SK-N-DZ (cell line): ENCODE measurements around the gene TOP1.
A peak's percentile ranks its signal among the peaks of the same experiment; 100 is the strongest.
"Not testable (repeated sequence)": the region's sequence is repeated elsewhere in the genome, so short reads cannot be mapped to it uniquely, and the experiment has no call there.

ENCODE experiments used
- DNase-seq: peaks from one replicate; pipeline ENCODE4 v3.0.0-alpha.2; 2015; ENCODE audit warnings: low spot score

Gene TOP1

GRCh38 chr20:41128317-41128716 is 99.7 kb downstream of the TOP1 start:
- DNase-seq: not testable (repeated sequence)

DNA sequence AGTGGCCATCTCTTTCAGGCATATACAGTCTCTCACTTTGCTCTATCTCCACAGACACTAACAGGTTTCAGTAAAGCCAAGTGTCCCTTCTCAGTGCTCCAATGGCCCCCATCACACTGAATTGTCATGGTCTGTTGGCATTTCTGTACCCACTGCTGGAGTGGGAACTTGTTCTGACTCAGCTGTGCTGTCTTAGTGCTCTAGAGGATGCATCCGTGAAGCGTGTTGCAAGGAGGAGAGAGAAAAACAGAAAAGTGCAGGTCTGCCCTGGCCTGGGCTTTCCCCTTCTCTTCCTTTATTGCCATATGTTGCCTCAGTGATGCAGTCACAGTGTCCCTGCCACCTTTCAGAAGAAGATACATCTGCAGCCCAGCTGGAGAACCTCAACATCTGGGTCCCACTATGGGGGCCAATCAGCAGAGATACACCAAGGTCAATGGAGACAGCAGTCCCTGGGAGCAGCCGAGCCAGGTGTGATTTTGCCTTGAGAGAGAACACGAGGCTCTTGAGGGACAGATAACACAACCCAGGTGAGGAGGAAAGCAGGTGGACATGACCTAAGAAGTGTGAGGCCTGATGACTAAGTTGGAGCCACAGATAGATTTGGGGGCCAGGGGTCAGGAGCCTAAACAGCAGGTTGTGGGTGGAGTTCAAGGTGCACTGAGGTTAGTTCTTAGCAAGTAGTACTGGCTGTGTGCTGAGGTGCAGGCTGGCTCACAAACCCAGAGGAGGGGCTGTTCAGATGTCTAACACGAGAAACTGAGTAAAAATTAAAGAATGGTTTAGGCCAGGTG is 103.2 kb downstream of the TOP1 start:
- no peak for DNase-seq

DNA sequence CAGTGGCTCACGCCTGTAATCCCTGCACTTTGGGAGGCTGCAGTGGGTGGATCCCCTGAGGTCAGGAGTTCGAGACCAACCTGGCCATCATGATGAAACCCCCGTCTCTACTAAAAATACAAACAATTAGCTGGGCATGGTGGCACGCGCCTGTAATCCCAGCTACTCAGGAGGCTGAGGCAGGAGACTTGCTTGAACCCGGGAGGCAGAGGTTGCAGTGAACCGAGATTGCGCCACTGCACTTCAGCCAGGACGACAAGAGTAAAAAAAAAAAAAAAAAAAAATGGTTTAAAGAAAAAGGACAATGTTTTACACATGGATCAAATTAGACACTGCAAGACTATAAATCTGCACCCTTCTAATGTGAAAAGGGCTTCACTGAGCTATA is 103.8 kb downstream of the TOP1 start:
- DNase-seq: not testable (repeated sequence)

GRCh38 chr20:41133709-41134361 is 105.2 kb downstream of the TOP1 start:
- DNase-seq: no peak

DNA sequence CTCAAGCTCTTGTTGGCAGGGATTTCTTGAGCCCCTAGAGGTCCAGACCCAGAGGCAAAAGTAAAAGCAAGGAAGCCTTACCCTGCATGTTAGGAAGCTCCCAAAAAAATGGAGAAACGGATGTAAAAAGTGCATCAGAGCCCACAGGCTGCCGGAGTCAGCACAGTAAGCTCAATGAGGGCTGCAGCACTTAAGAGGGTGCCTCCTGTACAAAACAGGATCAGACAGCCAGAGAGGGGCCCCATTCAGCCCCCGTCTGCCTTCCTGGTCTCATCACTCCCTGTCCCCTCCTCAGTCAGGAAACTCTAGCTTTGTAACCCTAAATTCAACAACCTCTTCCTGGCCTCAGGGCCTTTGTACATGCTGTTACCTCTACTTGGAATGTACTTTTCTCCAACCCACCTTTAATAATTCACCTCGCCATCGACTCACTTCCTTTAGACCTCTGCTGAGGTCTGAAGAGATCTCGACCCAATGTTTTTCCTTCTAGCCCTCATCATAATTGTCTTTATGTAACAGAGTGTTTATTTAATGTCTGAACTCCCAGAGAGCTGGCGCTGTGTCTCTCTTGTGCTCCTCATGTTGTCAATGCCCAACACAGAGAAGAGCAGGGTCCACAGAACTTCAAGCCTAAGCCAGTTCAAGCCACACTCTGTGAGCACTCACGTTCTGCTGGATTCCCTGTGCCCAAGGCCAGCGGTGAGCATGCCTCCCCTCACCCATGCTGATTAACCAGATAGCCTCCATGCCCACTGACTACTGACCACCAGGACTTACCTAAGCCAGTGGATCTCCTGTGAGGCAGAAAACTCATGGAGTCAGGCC is 106.0 kb downstream of the TOP1 start:
- no peak for DNase-seq

- DNase-seq: peak; percentile 82
These were observed 106.7 kb downstream of the TOP1 start for GRCh38 chr20:41135187-41135887.

DNA sequence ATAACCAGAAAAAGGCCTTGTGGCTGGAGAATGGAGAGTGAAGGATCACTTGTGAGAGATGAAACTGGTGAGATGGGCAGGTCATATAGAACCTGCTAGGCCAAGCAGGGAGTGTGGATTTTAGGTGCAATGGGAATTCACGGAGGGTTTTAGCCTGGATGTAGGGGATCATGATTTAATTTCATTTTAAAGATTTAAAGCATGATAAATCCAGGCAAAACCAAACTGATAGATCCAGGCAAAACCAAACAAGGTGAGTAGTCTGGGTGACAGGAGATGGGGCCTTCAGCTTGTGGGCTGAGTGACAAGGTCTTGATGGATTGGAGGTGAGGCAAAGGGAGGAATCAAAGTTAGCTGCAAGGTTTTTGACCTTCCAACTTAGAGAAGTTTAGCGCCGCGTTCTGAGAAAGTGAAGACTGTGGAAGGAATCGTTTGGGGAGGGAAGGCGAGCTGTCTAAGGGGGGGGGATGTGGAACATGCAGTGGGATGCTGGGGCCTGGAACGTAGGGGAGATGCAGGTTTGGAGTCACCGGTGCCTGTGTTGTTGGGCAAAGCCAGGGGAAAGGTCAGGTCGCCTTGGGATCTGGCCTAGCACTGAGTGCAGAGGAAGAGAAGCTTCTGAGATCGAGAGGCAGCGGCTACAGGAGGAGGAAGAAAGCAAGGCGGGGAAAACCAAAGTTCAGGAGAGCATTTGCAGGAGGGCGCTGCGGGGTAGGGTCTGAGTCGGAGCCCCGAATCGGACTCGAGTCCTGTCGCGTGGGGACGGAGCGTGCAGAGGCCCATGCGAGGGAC is 107.5 kb downstream of the TOP1 start:
- DNase-seq: no peak

- peak; percentile 90 for DNase-seq
These were observed 108.3 kb downstream of the TOP1 start, which contains the start of gene PLCG1 for GRCh38 chr20:41136680-41137613. Gene PLCG1, plus strand, starts transcription at chr20:41137543. Its CDS starts 99 bp downstream, at chr20:41137642.

DNA sequence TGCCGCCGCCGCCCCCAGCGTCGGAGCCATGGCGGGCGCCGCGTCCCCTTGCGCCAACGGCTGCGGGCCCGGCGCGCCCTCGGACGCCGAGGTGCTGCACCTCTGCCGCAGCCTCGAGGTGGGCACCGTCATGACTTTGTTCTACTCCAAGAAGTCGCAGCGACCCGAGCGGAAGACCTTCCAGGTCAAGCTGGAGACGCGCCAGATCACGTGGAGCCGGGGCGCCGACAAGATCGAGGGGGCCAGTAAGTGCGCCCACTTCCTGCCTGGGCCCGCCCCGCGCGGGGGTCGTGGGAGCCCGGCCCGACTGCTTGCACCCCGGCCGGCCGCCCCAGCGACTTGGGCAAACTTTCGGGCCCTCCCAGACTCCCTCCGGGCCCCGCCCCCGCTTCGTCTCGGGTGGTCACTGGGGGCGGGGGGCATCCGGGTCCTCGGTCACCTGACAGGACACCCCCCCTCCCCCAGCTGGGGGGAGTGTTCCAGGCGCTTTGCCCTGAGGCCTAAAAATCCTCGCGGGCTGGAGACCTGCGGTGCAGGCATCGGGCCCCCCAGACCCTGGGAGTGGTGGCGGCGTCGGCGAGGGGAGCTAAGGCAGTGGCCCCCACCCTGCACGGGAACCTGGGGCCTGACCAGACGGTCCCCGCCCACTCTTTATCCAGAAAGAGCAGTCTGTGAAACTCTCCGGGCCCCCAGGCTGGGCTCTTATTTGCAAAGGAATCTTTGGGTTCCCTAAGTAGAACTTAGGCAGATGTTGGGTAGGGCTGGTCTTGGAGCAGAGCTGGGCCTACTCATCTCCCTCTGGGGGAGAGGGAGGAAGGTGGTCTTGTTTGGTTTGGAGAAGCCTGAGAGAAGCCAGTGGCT is 109.2 kb downstream of the TOP1 start:
- DNase-seq: peak; percentile 79

- no peak for DNase-seq
These were observed 110.0 kb downstream of the TOP1 start for GRCh38 chr20:41138475-41139226.

DNA sequence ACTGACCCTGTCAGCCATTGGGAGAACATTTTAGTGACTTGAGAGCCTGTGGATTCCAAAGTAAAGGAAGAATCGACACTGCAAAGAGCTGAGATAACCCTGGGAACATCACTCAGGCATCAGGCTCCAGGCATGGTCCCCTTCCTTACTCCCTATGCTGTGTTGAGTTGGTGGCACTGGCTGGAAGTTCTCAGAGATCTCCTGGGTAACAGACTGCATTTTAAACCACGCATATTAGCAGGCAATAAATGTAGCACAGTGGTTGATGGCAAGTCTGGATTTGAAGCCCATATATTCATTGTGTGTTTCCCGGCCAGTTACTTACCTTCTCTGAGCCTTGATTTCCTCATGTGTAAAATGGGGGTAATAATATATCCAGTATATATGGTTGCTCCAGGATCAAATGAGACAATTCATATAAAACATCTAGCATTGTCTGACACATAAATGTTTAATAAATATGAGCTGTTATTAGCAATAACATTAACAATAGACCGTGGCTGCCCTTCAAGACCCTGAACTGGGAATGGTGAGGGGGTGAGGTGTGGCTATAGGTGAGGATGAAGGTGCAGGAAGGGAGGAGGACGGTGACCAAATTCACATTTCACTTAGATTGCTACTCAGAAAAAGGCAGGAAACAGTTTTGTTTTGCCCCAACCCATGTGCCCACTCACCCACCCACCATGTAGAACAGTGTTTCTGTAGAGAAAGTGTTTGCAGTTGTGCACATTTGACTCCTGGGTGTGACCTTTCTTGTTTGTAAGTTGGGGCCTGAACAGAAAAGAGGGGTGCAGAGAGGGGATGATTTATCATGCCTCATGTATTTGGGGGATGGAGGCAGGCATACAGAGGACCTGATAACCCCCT is 110.8 kb downstream of the TOP1 start:
- DNase-seq: no peak

DNA sequence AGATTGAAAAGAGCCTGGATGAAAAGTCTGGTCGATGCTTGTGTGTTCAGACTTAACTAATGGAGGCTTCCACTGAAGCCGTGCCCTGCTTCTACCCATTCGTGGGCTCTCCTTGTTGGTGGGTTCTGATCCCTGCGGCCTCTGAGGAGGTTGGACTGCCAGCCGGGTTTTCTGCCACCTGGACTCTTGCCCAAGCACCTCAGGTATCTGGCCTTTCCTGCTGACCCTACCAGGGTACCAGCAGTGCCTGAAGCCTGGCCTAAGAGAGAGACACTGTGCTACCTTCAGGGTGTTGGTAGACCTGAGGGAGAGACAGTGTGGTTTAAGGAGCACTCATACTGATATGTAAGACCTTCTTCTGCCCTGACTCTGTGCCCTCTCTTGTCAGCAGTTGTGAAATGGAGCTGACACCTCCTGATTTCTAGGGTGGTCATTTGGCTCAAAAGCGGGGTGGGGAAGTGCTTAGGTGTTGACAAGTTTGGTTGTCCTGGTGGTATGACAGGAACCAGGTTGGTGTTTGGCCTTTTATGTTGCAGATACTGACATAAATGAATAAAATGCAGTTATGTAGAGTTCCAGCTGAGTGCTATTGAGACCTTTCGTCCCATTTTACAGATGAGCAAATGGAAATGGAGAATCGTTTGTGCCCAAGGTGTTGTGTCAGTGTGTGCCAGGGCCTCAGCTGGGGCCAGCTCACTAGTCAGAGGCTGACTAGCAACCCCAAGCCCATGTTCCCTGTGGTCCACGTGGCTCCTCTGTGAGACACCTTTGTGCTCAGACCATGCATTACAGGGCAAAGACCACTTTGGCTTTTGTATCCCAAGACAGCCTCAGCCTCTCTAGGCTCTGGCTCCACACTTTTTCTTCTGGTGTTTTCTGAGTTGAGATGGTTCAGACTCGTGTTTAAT is 111.9 kb downstream of the TOP1 start:
- DNase-seq: no peak

GRCh38 chr20:41141153-41141815 is 112.7 kb downstream of the TOP1 start:
- no peak for DNase-seq

DNA sequence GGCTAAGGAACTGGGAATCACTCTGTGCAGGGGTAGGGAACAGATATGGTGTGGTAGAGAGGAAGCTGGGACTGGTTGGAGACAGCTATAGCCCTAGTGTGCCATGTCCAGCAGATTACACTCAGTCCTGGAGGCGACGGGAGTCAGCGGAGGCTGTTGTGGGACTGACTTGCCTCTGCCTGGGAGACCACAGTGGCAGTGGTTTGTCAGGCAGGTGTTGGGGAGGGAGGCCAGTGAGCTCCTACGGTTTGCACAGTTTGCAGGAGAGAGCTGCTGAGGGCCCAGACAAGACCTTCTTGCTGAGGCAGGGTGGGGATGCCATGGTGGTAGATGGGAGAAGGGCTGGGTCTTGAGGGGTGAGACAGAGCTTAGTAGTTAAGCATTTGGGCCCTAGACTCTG is 113.6 kb downstream of the TOP1 start:
- no peak for DNase-seq

DNA sequence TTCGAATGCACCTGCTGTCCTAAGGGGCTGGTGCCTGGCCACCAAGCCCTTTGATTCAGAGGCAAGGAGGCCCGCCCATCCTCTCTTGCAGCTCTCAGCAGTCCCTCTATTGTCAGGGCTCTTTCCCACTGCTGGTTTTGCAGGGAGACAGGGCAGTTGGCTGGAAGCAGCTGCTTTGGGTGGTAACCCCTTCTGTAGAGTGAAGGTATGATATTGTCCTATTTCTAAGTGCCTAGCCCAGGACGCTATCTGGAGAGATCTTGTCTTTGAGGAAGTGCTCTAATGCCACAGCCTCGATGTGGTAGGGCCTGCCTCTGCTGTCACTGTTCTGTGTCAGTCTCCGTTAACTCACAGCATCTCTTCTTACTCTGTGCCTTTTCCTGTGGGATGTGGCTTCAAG is 114.3 kb downstream of the TOP1 start:
- DNase-seq: peak; percentile 67
